Stimulated activated CD4-positive, alpha-beta T cell treated with anti-CD3 and anti-CD28 coated beads, Interleukin-4, amount 100 ng/mL, for 4 hours (primary cell): ENCODE results near the gene TMUB1.

Experiments used
- DNase-seq, 2 experiments: peaks; one replicate each; pipeline ENCODE4 v3.0.0-alpha.2; 2020

The TMUB1 gene

DNA sequence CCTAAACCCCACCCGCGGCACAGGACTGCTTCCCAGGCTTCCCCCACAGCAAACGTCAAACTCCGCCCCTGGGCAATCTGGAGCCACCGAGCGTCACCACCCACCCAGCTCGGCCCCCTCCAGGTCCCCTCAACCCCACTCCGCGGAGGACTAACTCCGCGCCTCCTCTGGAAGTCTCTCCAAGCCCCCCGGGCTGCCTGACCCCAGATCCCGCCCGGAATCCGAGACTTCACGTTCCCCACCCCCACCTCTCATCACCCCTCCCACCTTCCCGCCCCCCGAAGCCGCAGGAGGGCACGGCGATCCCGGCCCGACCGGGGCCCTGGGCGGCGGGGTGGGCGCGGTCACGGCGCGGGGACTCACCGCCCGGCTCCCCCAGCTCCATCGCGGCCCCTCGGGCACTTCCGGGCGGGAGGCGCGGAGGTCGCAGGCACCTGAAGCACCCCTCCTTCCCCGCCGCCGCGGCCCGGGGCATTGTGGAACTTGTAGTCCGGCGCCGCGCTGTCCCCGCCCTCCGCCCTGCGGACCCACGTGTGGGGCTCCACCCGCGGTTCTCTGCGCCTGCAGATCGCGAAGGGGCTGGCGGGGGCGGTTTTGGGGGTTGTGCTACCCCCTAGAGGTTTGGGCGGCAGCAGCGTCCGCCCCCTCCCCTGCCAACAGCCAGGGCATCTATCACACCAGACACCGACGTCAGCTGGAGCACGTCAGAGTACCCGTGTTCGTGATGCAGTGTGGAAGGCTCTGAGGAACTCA lies at the start of gene TMUB1:
TMUB1 (minus strand) TSS at position 423 of the 753 bp plus-strand sequence. CDS start 930 bp downstream, outside the sequence.
- DNase-seq = peak; percentile 83 to 87

- DNase-seq = no peak
Measured at GRCh38 chr7:151132461-151133205, 49.3 kb upstream of the TMUB1 start.

GRCh38 chr7:151131592-151132293 lies 48.5 kb upstream of the TMUB1 start:
- DNase-seq = no peak

- no peak for DNase-seq
Measured at GRCh38 chr7:151131224-151131591, 47.9 kb upstream of the TMUB1 start.

GRCh38 chr7:151130741-151131157 lies 47.5 kb upstream of the TMUB1 start:
- no peak for DNase-seq

- no peak for DNase-seq
Measured at GRCh38 chr7:151129960-151130591, 46.8 kb upstream of the TMUB1 start.

- no peak for DNase-seq
Measured at GRCh38 chr7:151129117-151129959, 46.0 kb upstream of the TMUB1 start.

DNA sequence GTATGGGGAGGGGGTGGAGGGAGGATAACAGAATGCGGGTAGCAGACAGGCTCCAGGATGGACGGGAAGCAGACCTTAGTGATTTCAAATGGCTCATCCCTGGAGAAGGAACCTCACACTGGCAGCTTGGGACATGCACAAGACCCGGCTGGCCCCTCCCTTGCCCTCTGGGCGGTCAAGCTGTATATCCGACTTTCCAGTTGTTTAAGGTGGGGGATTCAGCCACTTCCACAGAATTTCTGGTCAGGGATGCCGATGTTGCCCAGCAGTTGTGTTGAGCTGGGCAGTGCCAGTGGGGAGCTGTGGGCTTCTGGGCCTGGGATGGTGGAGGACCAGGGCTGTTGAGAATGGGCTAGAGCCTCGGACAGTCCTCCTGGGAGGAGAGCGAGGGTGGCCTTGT lies 45.4 kb upstream of the TMUB1 start:
- DNase-seq = no peak

GRCh38 chr7:151128144-151128543 lies 44.9 kb upstream of the TMUB1 start:
- no peak for DNase-seq

- DNase-seq = no peak
Measured at GRCh38 chr7:151126491-151127137, 43.3 kb upstream of the TMUB1 start.

GRCh38 chr7:151125846-151126481 lies 42.7 kb upstream of the TMUB1 start:
- no peak for DNase-seq

DNA sequence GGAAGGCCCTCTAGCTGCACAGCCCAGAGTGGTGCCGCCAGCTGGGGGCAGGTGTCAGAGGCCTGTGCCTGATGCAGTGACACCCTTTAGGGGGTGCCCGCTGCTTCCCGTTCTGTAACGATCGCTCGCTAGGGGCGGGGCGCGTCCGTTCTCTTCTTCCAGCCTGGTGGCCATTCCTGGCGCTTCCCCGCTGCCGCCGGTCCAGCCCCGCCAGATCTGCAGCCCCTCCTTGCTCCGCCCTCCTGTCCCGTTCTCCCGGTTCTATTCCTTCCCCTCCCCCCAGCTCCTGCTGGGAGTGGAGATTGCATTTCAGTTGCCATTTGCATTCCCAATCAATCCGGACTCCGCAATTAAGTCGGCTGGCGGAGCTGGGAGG lies 42.2 kb upstream of the TMUB1 start:
- DNase-seq = no peak

GRCh38 chr7:151124899-151125399 lies 41.7 kb upstream of the TMUB1 start:
- DNase-seq = no peak

GRCh38 chr7:151124481-151124880 lies 41.2 kb upstream of the TMUB1 start:
- DNase-seq = no peak

DNA sequence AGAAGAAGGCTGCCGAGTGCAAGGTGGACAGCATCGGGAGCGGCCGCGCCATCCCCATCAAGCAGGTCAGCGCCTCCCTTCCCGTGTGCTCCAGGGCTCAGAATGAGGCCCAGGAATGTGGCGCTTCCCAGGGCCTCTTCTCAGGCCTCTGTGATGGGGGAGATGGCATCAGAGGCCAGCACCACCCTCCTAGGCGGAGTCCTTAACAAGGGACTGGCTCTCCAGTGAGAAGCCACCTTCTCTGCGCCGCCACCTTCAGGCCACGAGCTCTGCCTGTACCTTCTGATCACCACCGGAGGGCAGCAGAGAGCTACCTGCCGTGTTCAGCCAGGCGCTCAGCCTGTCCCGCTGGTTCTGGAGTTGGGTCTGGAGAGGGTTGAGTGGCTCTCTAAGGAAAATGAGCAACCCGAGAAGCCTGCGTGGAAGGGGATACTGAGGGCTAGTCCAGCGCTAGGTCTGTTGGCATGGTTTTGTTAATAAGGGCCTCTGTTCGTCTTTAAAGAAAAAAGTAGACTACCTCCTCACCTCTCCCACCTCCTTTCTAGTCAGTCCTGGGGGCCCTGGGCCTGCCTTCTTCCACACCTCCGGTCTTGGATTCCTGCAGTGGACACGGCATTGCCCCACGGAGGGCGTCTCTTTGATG lies 40.6 kb upstream of the TMUB1 start:
- DNase-seq = peak; percentile 74 to 81

GRCh38 chr7:151123158-151123821 lies 40.0 kb upstream of the TMUB1 start:
- DNase-seq = no peak

DNA sequence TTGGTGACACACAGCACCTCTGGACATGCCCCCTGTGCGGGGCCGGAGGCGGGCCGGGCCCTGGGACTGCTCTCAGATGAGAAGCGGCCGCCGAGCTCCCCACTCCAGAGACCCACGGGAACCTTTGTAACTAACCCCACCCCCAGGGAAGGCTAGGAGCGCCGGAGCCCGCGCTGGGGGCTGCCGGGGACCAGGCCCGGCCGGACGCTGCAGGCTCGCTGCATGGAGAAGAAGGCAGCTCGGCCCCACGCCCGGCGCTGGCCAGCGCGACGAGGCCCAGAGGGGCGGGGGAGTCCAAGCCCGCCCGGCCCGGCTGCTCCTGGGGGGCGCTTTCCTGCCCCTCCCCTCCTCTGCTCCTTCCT lies 39.5 kb upstream of the TMUB1 start:
- DNase-seq = no peak

DNA sequence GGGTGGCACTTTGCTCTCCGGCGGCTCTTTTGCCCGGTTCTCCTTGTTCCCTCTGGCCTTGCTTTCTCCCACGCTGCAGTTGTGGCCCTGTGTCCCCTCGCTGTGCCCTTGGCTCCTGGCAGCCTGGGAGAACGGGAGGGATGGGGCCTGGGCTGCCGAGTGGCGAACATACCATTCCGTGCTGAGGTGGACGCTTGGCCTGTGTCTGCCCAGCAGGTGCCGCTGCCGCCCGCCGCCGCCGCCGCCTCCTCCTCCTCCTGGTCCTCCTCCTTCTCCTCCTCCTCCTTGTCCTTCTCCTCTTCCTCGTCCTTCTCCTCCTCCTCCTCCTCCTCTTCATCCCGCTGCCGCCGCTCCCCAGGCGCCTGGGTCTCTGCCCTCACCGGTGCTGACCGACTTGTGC lies 39.0 kb upstream of the TMUB1 start:
- DNase-seq = no peak

GRCh38 chr7:151121380-151122170 lies 38.3 kb upstream of the TMUB1 start:
- DNase-seq = no peak
